Osteoblast (primary cell): ENCODE data around the gene NBAS. TPM values are rescaled to one million over a fixed set of nuclear protein-coding genes. Genes with fewer than 3 reads are reported as not detected.

Experiments
- DNase-seq: peaks from one replicate; pipeline ENCODE4 v3.0.0; 2011; ENCODE audit warnings: low spot score, mixed read lengths; ENCODE audit not compliant: insufficient read length; ENCODE audit errors: missing footprints
- H2AFZ ChIP-seq: 2 replicates; pipeline ENCODE4 v1.6.0; 2011; ENCODE audit warnings: mild to moderate bottlenecking, low read length
- H3K27ac ChIP-seq: 2 replicates; pipeline ENCODE4 v1.5.1; 2011; ENCODE audit warnings: mild to moderate bottlenecking, low read depth, low read length, moderate library complexity
- H3K27me3 ChIP-seq: 2 replicates; pipeline ENCODE4 v1.6.0; 2012; ENCODE audit warnings: mild to moderate bottlenecking, control low read depth, inconsistent platforms, low read length, moderate library complexity; ENCODE audit not compliant: insufficient read depth
- H3K36me3 ChIP-seq: 2 replicates; pipeline ENCODE4 v1.5.1; 2011; ENCODE audit warnings: mild to moderate bottlenecking, low read length, control low read depth, moderate library complexity; ENCODE audit not compliant: insufficient read depth
- H3K4me1 ChIP-seq: 2 replicates; pipeline ENCODE4 v1.5.1; 2011; ENCODE audit warnings: mild to moderate bottlenecking, low read length, control low read depth, moderate library complexity; ENCODE audit not compliant: insufficient read depth
- H3K4me2 ChIP-seq: 2 replicates; pipeline ENCODE4 v1.6.0; 2011; ENCODE audit warnings: mild to moderate bottlenecking, low read length; ENCODE audit not compliant: insufficient read depth
- H3K4me3 ChIP-seq: fragments of 200-600 bp; sonication (generic); 3 replicates; pipeline ENCODE4 v1.5.1; 2012; ENCODE audit warnings: mild to moderate bottlenecking, low read length, inconsistent platforms; ENCODE audit not compliant: insufficient read depth
- H3K79me2 ChIP-seq: 2 replicates; pipeline ENCODE4 v1.6.0; 2012; ENCODE audit warnings: mild to moderate bottlenecking, low read length, control low read depth, inconsistent platforms; ENCODE audit not compliant: insufficient read depth
- H3K9me3 ChIP-seq: 2 replicates; pipeline ENCODE4 v1.5.1; 2011; ENCODE audit warnings: low read depth, low read length, control low read depth
- H4K20me1 ChIP-seq: 2 replicates; pipeline ENCODE4 v1.6.0; 2012; ENCODE audit warnings: mild to moderate bottlenecking, low read length, control low read depth; ENCODE audit not compliant: insufficient read depth
- CTCF ChIP-seq: IDR thresholded peaks from 2 replicates; pipeline ENCODE4 v1.5.1; 2011; ENCODE audit warnings: mild to moderate bottlenecking, low read depth, low read length, moderate library complexity; ENCODE audit errors: extremely low read depth
- total RNA-seq: library from RNA; depleted of rRNA; stranded (reverse); fragments of >200 nt; gene quantifications from 2 replicates; pipeline ENCODE4 v1.2.3, GENCODE V29; 2012

The NBAS gene
- total RNA-seq, 1 donor: 98.1 TPM

GRCh38 chr2:15565994-15566671, 5.0 kb upstream of the NBAS start:
- no peak for TF ChIP-seq CTCF
- no peaks in the 10 kb centered on the region for H4K20me1 ChIP-seq
- no peak overlapping the region for H2AFZ ChIP-seq
- peaks cover 6% of the 10 kb centered on the region for H3K4me1 ChIP-seq
- H3K4me3 ChIP-seq: no peak overlapping the region
- no peak overlapping the region for H3K27ac ChIP-seq
- no peaks in the 10 kb centered on the region for H3K36me3 ChIP-seq
- H3K79me2 ChIP-seq: peaks cover 1% of the 10 kb centered on the region
- no peak for DNase-seq
- no peaks in the 10 kb centered on the region for H3K9me3 ChIP-seq
- H3K27me3 ChIP-seq: no peaks in the 10 kb centered on the region
- H3K4me2 ChIP-seq: no peak overlapping the region

GRCh38 chr2:15565392-15565791, 4.3 kb upstream of the NBAS start:
- no peak for DNase-seq
- peaks cover 9% of the 10 kb centered on the region for H3K79me2 ChIP-seq
- H2AFZ ChIP-seq: no peak overlapping the region
- H3K4me2 ChIP-seq: no peak overlapping the region
- no peaks in the 10 kb centered on the region for H3K9me3 ChIP-seq
- H3K4me1 ChIP-seq: peaks cover 6% of the 10 kb centered on the region
- H4K20me1 ChIP-seq: no peaks in the 10 kb centered on the region
- no peak overlapping the region for H3K27ac ChIP-seq
- H3K36me3 ChIP-seq: no peaks in the 10 kb centered on the region
- H3K4me3 ChIP-seq: no peak overlapping the region
- TF ChIP-seq CTCF: no peak
- no peaks in the 10 kb centered on the region for H3K27me3 ChIP-seq

- H3K79me2 ChIP-seq: peaks cover 28% of the 10 kb centered on the region
- H3K4me2 ChIP-seq: no peak overlapping the region
- DNase-seq: no peak
- TF ChIP-seq CTCF: no peak
- no peaks in the 10 kb centered on the region for H3K36me3 ChIP-seq
- no peaks in the 10 kb centered on the region for H3K27me3 ChIP-seq
- H3K27ac ChIP-seq: no peak overlapping the region
- no peaks in the 10 kb centered on the region for H3K9me3 ChIP-seq
- no peak overlapping the region for H3K4me3 ChIP-seq
- no peak overlapping the region for H2AFZ ChIP-seq
- H3K4me1 ChIP-seq: peaks cover 12% of the 10 kb centered on the region
- peaks cover 9% of the 10 kb centered on the region for H4K20me1 ChIP-seq
These were observed 2.3 kb upstream of the NBAS start for GRCh38 chr2:15563227-15564100.
